ENCODE measurements around the gene PLA2G6.

DNA sequence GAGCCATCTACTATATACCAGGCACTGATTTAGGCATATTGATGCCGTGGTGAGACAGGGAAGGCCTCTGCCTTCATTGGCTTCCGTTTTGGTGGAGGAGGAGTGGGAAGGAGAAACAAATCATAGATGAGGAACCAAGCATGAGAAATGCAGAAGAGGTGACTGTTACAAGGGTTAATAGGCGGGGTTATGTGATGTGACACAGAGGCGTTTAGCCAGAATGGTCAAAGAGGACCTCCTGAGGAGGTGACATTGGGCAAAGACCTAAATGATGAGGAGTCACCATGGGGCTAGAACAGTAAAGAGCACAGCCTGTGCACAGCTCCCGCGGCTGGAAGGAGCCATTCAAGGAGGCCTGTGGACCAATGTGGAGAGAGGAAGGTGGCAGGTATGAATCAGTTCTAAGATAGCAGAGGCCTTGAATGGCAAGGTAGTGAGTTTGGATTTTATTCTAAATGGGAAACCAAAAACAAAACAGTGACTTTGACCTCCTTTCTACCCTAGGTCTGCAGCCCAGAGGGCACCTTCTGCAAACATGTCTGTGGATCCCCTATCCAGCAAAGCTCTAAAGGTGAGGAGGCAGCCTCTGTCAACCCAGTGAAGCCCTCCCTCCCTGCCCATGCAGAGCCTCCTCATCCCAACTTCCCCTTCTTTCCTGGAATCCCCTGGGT, 31.8 kb upstream of the PLA2G6 start:
- TF ChIP-seq CTCF (conservative IDR thresholded peaks at IDR 0.05; ENCODE audit: low read depth, low read length) (no peak), EZH2 (IDR thresholded peaks at IDR 0.05; ENCODE audit: low read length, unreplicated experiment) (no peak)

Measured in PC-3 (cell line).